IMR-90 (cell line): ENCODE data around the gene PAQR4.

Experiments used
- CEBPB ChIP-seq: IDR thresholded peaks from 2 replicates; pipeline ENCODE4 v1.6.1; 2012; ENCODE audit warnings: low read depth, low read length, improper control_type of control experiment
- CHD1 ChIP-seq: IDR thresholded peaks from 2 replicates; pipeline ENCODE4 v1.6.1; 2012; ENCODE audit warnings: low read depth, low read length, improper control_type of control experiment
- CTCF ChIP-seq: conservative IDR thresholded peaks from 2 replicates; pipeline ENCODE4 v1.5.1; 2012; ENCODE audit warnings: mild to moderate bottlenecking, low read depth, low read length, improper control_type of control experiment
- FOS ChIP-seq: fragments of 150-350 bp; IDR thresholded peaks from 2 replicates; pipeline ENCODE4 v1.6.1; 2016; ENCODE audit warnings: low read depth, low read length
- MAFK ChIP-seq: IDR thresholded peaks from 2 replicates; pipeline ENCODE4 v1.6.1; 2012; ENCODE audit warnings: low read depth, low read length, improper control_type of control experiment
- MXI1 ChIP-seq: IDR thresholded peaks from 2 replicates; pipeline ENCODE4 v1.6.1; 2012; ENCODE audit warnings: low read depth, mild to moderate bottlenecking, low read length, moderate library complexity, borderline replicate concordance
- POLR2A ChIP-seq: IDR thresholded peaks from 2 replicates; pipeline ENCODE4 v1.6.1; 2012; ENCODE audit warnings: mild to moderate bottlenecking, low read depth, low read length
- RAD21 ChIP-seq: IDR thresholded peaks from 2 replicates; pipeline ENCODE4 v1.6.1; 2012; ENCODE audit warnings: low read length, improper control_type of control experiment
- RCOR1 ChIP-seq: IDR thresholded peaks from 2 replicates; pipeline ENCODE4 v1.6.1; 2012; ENCODE audit warnings: mild to moderate bottlenecking, low read length, improper control_type of control experiment; ENCODE audit not compliant: insufficient replicate concordance
- RFX5 ChIP-seq: IDR thresholded peaks from 2 replicates; pipeline ENCODE4 v1.8.0; 2012; ENCODE audit warnings: low read depth, mild to moderate bottlenecking, low read length, moderate library complexity
- SMC3 ChIP-seq: fragments of 150-350 bp; IDR thresholded peaks from 2 replicates; pipeline ENCODE4 v1.6.1; 2016; ENCODE audit warnings: low read depth, mild to moderate bottlenecking, antibody characterized with exemption, low read length, moderate library complexity
- USF2 ChIP-seq: fragments of 150-350 bp; IDR thresholded peaks from 2 replicates; pipeline ENCODE4 v1.6.1; 2017; ENCODE audit warnings: mild to moderate bottlenecking, antibody characterized with exemption, low read length, low read depth

GRCh38 chr16:3008690-3009037 lies 39.5 kb downstream of the PAQR4 start:
- TF ChIP-seq CTCF (no peak), MAFK (no peak), POLR2A (no peak), USF2 (no peak), CHD1 (no peak), CEBPB (no peak), RFX5 (no peak), RCOR1 (no peak), SMC3 (no peak), MXI1 (no peak), RAD21 (no peak), FOS (no peak)
